ENCODE results near the gene SLC44A1. TPM values are rescaled to one million over a fixed set of nuclear protein-coding genes. Genes with fewer than 3 reads are reported as not detected.

The SLC44A1 gene
- total and polyA plus RNA-seq, 2 experiments from 2014 or later: 32.4 to 38.7 TPM

DNA sequence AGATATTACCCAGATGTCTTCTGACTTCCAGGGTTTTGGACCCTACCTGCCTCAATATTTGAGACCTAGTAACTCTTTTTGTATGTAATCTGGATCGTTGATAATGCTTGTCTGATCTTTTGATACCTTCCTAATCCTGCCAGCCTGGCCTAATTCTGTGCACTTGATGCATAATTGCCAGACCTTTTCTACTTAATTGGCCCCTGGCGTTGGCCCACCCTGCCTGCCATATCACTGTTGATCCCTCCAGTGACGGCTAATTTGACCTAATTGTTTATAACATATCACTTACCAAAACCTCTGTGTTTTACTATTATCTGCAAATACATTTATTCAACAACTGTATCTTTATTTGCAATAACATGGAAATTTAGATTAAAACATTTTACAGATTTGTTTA, 49.0 kb downstream of the SLC44A1 start:
- Histone ChIP-seq H3K36me3 (no peaks in the 10 kb centered on the region), H3K9me3 (ENCODE audit: low read depth) (no peaks in the 10 kb centered on the region), H3K27ac (peak overlapping the region; percentile 90), H3K27me3 (no peaks in the 10 kb centered on the region), H3K4me3 (no peak overlapping the region), H3K4me1 (ENCODE audit: low read depth) (peaks cover 68% of the 10 kb centered on the region)
- DNase-seq (ENCODE audit: low read depth in 1 of 2, low spot score in 1 of 2): no peak
- TF ChIP-seq, protein P1, sequence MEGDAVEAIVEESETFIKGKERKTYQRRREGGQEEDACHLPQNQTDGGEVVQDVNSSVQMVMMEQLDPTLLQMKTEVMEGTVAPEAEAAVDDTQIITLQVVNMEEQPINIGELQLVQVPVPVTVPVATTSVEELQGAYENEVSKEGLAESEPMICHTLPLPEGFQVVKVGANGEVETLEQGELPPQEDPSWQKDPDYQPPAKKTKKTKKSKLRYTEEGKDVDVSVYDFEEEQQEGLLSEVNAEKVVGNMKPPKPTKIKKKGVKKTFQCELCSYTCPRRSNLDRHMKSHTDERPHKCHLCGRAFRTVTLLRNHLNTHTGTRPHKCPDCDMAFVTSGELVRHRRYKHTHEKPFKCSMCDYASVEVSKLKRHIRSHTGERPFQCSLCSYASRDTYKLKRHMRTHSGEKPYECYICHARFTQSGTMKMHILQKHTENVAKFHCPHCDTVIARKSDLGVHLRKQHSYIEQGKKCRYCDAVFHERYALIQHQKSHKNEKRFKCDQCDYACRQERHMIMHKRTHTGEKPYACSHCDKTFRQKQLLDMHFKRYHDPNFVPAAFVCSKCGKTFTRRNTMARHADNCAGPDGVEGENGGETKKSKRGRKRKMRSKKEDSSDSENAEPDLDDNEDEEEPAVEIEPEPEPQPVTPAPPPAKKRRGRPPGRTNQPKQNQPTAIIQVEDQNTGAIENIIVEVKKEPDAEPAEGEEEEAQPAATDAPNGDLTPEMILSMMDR (IDR thresholded peaks at IDR 0.05; ENCODE audit: low read depth, low read length): no peak

DNA sequence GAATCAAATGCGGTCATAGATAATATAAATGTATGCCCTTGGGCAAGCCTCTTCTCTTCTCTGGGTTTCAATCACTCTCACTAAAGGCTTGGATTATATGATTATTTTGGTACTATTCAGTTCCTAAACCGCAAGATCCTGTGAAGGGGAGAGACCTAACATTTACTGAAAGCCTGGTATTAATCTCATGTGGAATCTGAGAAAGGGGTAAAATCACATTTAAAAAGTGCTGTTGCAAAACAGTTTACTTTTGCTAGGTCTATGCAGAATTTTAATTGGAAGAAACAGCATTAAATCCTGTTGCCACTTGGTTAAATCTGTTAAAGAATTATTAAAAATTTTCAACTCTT, 50.7 kb downstream of the SLC44A1 start:
- DNase-seq (ENCODE audit: low read depth in 1 of 2, low spot score in 1 of 2): no peak
- peak overlapping the region; percentile 67 for H3K27ac ChIP-seq
- no peaks in the 10 kb centered on the region for H3K27me3 ChIP-seq
- H3K4me3 ChIP-seq: no peak overlapping the region
- TF ChIP-seq, protein P1 (IDR thresholded peaks at IDR 0.05; ENCODE audit: low read depth, low read length): no peak
- H3K9me3 ChIP-seq (ENCODE audit: low read depth): no peaks in the 10 kb centered on the region
- H3K4me1 ChIP-seq (ENCODE audit: low read depth): peaks cover 66% of the 10 kb centered on the region
- peaks cover 4% of the 10 kb centered on the region for H3K36me3 ChIP-seq

DNA sequence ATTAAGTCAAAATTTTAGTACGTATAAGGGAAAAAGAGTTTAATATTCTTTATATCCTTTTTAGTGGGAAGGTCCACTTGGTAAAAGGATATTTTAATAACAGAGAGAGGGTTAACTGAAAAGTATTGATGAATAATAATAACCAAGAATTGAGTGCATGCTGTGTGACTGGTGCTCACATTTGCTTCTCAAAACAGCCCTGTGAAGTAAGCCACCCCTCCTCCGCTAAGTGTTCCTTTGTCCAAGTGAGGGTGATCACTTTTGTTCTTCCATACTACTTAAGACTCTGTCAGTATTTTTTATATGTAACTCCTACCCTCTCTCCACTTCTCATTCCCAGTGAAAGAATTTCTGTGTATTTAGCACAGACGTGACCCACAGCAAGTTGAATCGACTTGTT, 51.5 kb downstream of the SLC44A1 start:
- TF ChIP-seq, protein P1 (IDR thresholded peaks at IDR 0.05; ENCODE audit: low read depth, low read length): no peak
- H3K9me3 ChIP-seq (ENCODE audit: low read depth): no peaks in the 10 kb centered on the region
- peaks cover 58% of the 10 kb centered on the region for H3K4me1 ChIP-seq (ENCODE audit: low read depth)
- peak overlapping the region; percentile 67 for H3K27ac ChIP-seq
- peaks cover 4% of the 10 kb centered on the region for H3K36me3 ChIP-seq
- H3K4me3 ChIP-seq: no peak overlapping the region
- DNase-seq (ENCODE audit: low read depth in 1 of 2, low spot score in 1 of 2): peak in 1 of 2 donors; percentile 37
- no peaks in the 10 kb centered on the region for H3K27me3 ChIP-seq

DNA sequence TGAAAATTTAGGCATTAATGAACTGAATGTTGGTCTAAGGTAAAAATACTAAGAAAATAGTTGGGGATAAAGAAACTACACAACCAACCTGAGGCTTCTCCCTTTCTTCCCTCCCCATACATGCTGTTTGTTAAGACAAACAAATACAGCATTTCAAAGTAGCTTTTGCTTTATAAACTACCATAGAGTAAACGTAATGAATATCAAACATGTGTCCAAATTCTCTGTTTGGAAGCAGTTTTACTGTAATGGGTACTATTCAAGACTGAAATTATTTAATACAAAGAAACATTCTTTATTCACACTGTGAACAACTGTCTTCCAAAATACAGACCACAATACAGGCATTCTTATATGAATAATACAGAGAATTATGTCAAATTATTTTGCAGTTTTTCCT, 52.0 kb downstream of the SLC44A1 start:
- DNase-seq (ENCODE audit: low read depth in 1 of 2, low spot score in 1 of 2): no peak
- Histone ChIP-seq H3K9me3 (ENCODE audit: low read depth) (no peaks in the 10 kb centered on the region), H3K36me3 (peaks cover 4% of the 10 kb centered on the region), H3K4me1 (ENCODE audit: low read depth) (peaks cover 53% of the 10 kb centered on the region), H3K27ac (peak overlapping the region; percentile 67), H3K27me3 (no peaks in the 10 kb centered on the region), H3K4me3 (no peak overlapping the region)
- TF ChIP-seq, protein P1 (IDR thresholded peaks at IDR 0.05; ENCODE audit: low read depth, low read length): no peak

DNA sequence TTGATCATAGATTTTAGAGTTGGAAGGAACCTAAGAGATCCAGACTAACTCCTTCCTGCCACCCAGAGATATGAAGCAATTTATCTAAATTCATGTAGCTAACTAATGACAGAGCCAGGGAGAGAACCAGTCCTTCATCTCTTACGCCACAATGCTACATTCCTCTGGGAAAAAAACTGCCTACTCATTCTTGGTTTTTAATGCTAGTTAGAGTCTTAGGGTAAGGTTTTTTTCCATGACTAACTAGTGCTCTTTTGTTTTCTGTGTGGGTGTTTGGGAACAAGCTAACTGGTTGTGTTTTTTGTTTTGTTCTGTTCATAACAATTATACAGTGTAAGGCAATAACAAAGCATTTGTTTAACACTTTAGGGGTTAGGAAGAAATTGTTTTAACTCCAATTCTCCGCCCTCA, 52.4 kb downstream of the SLC44A1 start:
- Histone ChIP-seq H3K9me3 (ENCODE audit: low read depth) (no peaks in the 10 kb centered on the region), H3K4me3 (no peak overlapping the region), H3K27me3 (no peaks in the 10 kb centered on the region), H3K36me3 (peaks cover 4% of the 10 kb centered on the region), H3K27ac (peak overlapping the region; percentile 67), H3K4me1 (ENCODE audit: low read depth) (peaks cover 49% of the 10 kb centered on the region)
- peak; percentile 34 to 97 for DNase-seq (ENCODE audit: low read depth in 1 of 2, low spot score in 1 of 2)
- TF ChIP-seq, protein P1 (IDR thresholded peaks at IDR 0.05; ENCODE audit: low read depth, low read length): no peak

All from cardiac muscle cell (in vitro differentiated cells and primary cell).